Thyroid gland (tissue), 4 donors: Measurements from ENCODE around the gene HMOX2.

Experiments
- POLR2A ChIP-seq, 2 donors: fragments of 450-650 bp; IDR thresholded peaks; one replicate each; pipeline ENCODE4 v1.6.1; 2017; ENCODE audit warnings: antibody characterized with exemption in 2 of 2, mild to moderate bottlenecking in 2 of 2, moderate library complexity in 1 of 2
- TF ChIP-seq, protein P1 (sequence below), 6 experiments: fragments of 200-600 bp in 3 of 6; fragments of 450-650 bp in 3 of 6; sonication (generic) in 3 of 6; IDR thresholded peaks; one replicate each; pipeline ENCODE4 v1.5.1; 2016 to 2019; ENCODE audit warnings: antibody characterized with exemption in 6 of 6, mild to moderate bottlenecking in 2 of 6, inconsistent platforms in 1 of 6, moderate library complexity in 1 of 6

DNA sequence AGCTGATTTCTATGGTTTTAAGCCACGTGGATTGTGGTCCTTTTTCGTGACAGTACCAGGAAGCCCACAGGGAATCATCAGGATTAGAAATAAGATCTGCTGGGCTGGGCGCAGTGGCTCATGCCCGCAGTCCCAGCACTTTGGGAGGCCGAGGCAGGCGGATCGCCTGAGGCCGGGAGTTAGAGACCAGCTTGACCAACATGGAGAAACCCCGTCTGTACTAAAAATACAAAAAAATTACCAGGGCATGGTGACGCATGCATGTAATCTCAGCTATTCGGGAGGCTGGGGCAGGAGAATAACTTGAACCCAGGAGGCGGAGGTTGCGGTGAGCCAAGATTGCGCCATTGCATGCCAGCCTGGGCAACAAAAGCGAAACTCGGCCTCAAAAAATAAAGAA is 8.3 kb upstream of the HMOX2 start:
- TF ChIP-seq, protein P1, sequence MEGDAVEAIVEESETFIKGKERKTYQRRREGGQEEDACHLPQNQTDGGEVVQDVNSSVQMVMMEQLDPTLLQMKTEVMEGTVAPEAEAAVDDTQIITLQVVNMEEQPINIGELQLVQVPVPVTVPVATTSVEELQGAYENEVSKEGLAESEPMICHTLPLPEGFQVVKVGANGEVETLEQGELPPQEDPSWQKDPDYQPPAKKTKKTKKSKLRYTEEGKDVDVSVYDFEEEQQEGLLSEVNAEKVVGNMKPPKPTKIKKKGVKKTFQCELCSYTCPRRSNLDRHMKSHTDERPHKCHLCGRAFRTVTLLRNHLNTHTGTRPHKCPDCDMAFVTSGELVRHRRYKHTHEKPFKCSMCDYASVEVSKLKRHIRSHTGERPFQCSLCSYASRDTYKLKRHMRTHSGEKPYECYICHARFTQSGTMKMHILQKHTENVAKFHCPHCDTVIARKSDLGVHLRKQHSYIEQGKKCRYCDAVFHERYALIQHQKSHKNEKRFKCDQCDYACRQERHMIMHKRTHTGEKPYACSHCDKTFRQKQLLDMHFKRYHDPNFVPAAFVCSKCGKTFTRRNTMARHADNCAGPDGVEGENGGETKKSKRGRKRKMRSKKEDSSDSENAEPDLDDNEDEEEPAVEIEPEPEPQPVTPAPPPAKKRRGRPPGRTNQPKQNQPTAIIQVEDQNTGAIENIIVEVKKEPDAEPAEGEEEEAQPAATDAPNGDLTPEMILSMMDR (IDR thresholded peaks at IDR 0.05) = no peak
- no peak for TF ChIP-seq POLR2A (IDR thresholded peaks at IDR 0.05)
